Bronchial epithelial cell (primary cell): ENCODE measurements around the gene TTC39A. TPM values are rescaled to one million over a fixed set of nuclear protein-coding genes. Genes with fewer than 3 reads are reported as not detected.
A peak's percentile ranks its signal among the peaks of the same experiment; 100 is the strongest.

Source experiments
- DNase-seq: peaks from one replicate; pipeline ENCODE4 v3.0.0-alpha.2; 2010; ENCODE audit warnings: low read depth
- FAIRE-seq: peaks from 2 replicates; lab custom pipeline; 2011; peaks lifted over from hg19 to GRCh38; lab: Jason Lieb, UNC
- H3K27me3 ChIP-seq: 2 replicates; pipeline ENCODE4 v1.5.1; 2011; ENCODE audit warnings: low read length; ENCODE audit not compliant: control insufficient read depth, insufficient read depth
- H3K36me3 ChIP-seq: 2 replicates; pipeline ENCODE4 v1.5.1; 2011; ENCODE audit warnings: low read length; ENCODE audit not compliant: control insufficient read depth, insufficient read depth
- H3K4me3 ChIP-seq: 2 replicates; pipeline ENCODE4 v1.5.1; 2011; ENCODE audit warnings: mild to moderate bottlenecking, low read depth, low read length, control low read depth
- CTCF ChIP-seq: IDR thresholded peaks from 2 replicates; pipeline ENCODE4 v1.5.1; 2011; ENCODE audit warnings: mild to moderate bottlenecking, moderate library complexity, low read length, control low read depth, inconsistent platforms; ENCODE audit not compliant: insufficient read depth, severe bottlenecking
- total RNA-seq: library from RNA; depleted of rRNA; stranded (reverse); fragments of >200 nt; gene quantifications from 2 replicates; pipeline ENCODE4 v1.2.1, GENCODE V29; 2014

The TTC39A gene
- total RNA-seq, 1 donor from 2014 or later: 6.1 TPM

GRCh38 chr1:51238034-51238403 lies 92.3 kb downstream of the TTC39A start:
- no peak for TF ChIP-seq CTCF
- Histone ChIP-seq H3K4me3 (peak overlapping the region; percentile 81), H3K27me3 (no peaks in the 10 kb centered on the region), H3K36me3 (no peaks in the 10 kb centered on the region)
- DNase-seq: peak; percentile 22
- FAIRE-seq: no peak

- peak overlapping the region; percentile 81 for H3K4me3 ChIP-seq
- no peaks in the 10 kb centered on the region for H3K36me3 ChIP-seq
- FAIRE-seq (no peak), DNase-seq (peak; percentile 84)
- TF ChIP-seq CTCF: no peak
- H3K27me3 ChIP-seq: no peaks in the 10 kb centered on the region
These were observed 92.9 kb downstream of the TTC39A start for GRCh38 chr1:51237351-51238033.

Other genes starting within 250 kb of the TTC39A start
- gene C1orf185, start 228.3 kb downstream of the TTC39A start, total RNA-seq: not detected in 2 replicates
- 94.0 and 184 TPM in 2 replicates for gene RNF11, start 94.3 kb downstream of the TTC39A start, total RNA-seq
- 34.8 and 37.8 TPM in 2 replicates for gene EPS15, start 188.7 kb upstream of the TTC39A start, total RNA-seq